Measurements from ENCODE around the gene PDE4D.

DNA sequence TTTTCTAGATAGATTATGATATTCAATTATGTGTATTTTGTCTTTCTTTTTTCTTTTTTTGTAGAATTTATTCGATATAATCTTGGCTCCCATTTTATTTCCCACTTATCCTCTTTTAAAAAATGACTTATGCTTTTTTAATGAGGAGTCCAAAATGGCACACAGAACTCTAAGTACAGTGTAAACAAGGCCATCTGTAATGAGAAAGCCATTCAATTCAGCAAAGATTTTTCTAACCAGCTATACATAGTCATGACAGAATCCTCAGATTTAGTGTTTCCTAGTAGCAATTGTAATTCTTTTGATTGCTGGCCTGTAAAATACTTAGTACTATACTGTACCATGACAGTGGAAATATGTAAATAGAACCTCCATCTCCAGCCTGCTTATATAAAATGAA lies 659.3 kb downstream of the PDE4D start:
- TF ChIP-seq, protein P1, sequence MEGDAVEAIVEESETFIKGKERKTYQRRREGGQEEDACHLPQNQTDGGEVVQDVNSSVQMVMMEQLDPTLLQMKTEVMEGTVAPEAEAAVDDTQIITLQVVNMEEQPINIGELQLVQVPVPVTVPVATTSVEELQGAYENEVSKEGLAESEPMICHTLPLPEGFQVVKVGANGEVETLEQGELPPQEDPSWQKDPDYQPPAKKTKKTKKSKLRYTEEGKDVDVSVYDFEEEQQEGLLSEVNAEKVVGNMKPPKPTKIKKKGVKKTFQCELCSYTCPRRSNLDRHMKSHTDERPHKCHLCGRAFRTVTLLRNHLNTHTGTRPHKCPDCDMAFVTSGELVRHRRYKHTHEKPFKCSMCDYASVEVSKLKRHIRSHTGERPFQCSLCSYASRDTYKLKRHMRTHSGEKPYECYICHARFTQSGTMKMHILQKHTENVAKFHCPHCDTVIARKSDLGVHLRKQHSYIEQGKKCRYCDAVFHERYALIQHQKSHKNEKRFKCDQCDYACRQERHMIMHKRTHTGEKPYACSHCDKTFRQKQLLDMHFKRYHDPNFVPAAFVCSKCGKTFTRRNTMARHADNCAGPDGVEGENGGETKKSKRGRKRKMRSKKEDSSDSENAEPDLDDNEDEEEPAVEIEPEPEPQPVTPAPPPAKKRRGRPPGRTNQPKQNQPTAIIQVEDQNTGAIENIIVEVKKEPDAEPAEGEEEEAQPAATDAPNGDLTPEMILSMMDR (IDR thresholded peaks at IDR 0.05) = no peak
- TF ChIP-seq, protein P2, sequence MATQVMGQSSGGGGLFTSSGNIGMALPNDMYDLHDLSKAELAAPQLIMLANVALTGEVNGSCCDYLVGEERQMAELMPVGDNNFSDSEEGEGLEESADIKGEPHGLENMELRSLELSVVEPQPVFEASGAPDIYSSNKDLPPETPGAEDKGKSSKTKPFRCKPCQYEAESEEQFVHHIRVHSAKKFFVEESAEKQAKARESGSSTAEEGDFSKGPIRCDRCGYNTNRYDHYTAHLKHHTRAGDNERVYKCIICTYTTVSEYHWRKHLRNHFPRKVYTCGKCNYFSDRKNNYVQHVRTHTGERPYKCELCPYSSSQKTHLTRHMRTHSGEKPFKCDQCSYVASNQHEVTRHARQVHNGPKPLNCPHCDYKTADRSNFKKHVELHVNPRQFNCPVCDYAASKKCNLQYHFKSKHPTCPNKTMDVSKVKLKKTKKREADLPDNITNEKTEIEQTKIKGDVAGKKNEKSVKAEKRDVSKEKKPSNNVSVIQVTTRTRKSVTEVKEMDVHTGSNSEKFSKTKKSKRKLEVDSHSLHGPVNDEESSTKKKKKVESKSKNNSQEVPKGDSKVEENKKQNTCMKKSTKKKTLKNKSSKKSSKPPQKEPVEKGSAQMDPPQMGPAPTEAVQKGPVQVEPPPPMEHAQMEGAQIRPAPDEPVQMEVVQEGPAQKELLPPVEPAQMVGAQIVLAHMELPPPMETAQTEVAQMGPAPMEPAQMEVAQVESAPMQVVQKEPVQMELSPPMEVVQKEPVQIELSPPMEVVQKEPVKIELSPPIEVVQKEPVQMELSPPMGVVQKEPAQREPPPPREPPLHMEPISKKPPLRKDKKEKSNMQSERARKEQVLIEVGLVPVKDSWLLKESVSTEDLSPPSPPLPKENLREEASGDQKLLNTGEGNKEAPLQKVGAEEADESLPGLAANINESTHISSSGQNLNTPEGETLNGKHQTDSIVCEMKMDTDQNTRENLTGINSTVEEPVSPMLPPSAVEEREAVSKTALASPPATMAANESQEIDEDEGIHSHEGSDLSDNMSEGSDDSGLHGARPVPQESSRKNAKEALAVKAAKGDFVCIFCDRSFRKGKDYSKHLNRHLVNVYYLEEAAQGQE (IDR thresholded peaks at IDR 0.05; ENCODE audit: insufficient read depth in 1 of 2, low read depth in 2 of 2, low read length in 1 of 2) = no peak
